ENCODE data around the gene MSN.

DNA sequence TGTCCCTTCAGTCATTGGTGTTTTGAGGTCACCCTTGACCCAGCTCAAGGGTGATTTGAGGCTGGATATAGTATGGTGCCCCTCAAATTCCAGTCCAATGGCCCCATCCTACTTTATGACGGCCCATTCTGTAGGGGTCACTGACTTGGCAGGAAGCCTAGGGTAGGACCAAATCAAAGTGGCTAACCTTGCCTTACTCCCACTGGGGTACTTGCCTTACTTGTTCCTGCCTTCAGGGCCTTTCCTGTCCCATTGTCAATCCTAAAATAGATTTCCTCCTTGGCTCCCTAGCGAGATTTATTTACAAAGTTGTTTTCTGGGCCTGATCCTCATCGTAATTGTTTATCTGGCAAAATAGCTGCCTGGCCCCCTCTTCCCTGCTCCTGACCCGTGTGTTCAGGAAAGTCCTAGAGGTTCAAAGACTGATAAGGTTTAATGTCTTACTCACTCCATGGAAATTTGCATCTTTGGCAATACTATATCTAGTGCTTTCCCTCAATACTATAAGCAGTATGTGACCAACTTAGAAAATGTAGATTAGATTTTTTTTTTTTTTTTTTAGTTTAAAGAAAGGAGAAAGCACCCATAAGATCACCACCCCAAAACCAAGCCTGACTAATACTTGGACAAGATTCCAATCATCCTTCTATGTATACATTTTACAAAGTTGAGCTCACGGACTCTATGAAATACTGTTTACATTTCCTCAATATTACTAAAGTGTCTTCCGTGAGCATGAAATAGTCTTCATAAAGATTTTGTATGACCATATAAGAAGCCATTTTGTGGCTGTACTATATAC lies 44.8 kb downstream of the MSN start:
- TF ChIP-seq RCOR1 (conservative IDR thresholded peaks at IDR 0.05; ENCODE audit: low read depth, low read length) (no peak), TAF1 (IDR thresholded peaks at IDR 0.05; ENCODE audit: borderline replicate concordance, low read depth, low read length) (no peak), SUZ12 (IDR thresholded peaks at IDR 0.05; ENCODE audit: unreplicated experiment) (no peak), POLR2A (IDR thresholded peaks at IDR 0.05; ENCODE audit: low read depth, low read length) (no peak), SMARCA5 (IDR thresholded peaks at IDR 0.05) (no peak), TARDBP (IDR thresholded peaks at IDR 0.05; ENCODE audit: borderline replicate concordance) (no peak), CTCF (IDR thresholded peaks at IDR 0.05 in 2 of 3, conservative IDR thresholded peaks at IDR 0.05 in 1 of 3; ENCODE audit: control insufficient read depth in 2 of 3, extremely low read depth in 1 of 3, insufficient read depth in 1 of 3, low read depth in 3 of 3, low read length in 3 of 3) (no peak), CEBPB (IDR thresholded peaks at IDR 0.05; ENCODE audit: borderline replicate concordance in 1 of 2, low read depth in 2 of 2, low read length in 2 of 2) (no peak), ZSCAN29 (IDR thresholded peaks at IDR 0.05) (no peak), FOS (IDR thresholded peaks at IDR 0.05; ENCODE audit: borderline replicate concordance, extremely low read depth, insufficient read length) (no peak), RAD51 (IDR thresholded peaks at IDR 0.05) (no peak)
- TF ChIP-seq, protein P1, sequence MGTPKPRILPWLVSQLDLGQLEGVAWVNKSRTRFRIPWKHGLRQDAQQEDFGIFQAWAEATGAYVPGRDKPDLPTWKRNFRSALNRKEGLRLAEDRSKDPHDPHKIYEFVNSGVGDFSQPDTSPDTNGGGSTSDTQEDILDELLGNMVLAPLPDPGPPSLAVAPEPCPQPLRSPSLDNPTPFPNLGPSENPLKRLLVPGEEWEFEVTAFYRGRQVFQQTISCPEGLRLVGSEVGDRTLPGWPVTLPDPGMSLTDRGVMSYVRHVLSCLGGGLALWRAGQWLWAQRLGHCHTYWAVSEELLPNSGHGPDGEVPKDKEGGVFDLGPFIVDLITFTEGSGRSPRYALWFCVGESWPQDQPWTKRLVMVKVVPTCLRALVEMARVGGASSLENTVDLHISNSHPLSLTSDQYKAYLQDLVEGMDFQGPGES (IDR thresholded peaks at IDR 0.05): no peak

Data from GM12878 (cell line).